Skeletal muscle cell (primary cell): ENCODE data around the gene ZNF737.
"Not testable (repeated sequence)": the region's sequence is repeated elsewhere in the genome, so short reads cannot be mapped to it uniquely, and the experiment has no call there.

Experiments
- DNase-seq: peaks from one replicate; pipeline ENCODE4 v3.0.0-alpha.2; 2010; ENCODE audit warnings: low read depth
- H3K4me3 ChIP-seq: 2 replicates; pipeline ENCODE4 v1.5.1; 2011; ENCODE audit warnings: low read depth, mild to moderate bottlenecking, control low read depth, low read length, moderate library complexity

ZNF737 gene

DNA sequence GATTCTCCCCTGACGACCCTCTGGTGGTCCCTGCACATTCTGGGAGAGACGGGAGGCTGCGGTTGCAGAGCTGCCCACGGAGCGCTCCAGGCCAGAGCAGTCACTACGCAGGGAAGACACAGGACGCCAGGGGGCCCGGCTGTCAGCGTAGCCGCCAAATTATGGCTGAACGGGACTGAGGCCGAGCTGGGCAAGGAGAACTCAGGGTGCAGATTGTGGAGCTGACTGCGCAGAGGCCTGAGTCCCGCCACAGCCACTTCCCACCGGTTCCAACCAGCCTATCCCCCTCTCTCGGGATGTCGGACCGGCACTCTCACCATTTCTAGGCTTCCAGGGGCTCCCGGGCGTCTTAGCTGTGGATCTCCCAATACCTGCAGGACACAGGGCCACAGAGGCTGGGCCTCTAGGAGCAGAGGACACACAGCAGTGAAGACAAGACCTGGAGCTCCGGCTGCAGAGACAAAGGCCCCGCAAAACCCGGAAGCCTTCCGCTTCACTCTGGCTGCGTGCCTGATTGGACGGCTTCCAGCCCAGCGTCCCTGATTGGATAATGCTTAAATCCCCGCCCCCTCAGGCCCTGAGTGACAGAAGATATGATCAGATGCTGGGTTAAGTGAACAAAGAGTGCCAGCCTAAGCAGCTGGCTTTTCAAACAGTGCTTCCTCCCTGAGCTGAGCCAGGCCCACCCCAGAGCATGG, at the start of gene ZNF737:
Gene ZNF737, minus strand, starts transcription at position 461 of the 698 bp plus-strand sequence. Its CDS starts 141 bp downstream, at position 320.
- peak within 1 kb of the TSS; percentile 72 for H3K4me3 ChIP-seq
- DNase-seq: peak; percentile 84

DNA sequence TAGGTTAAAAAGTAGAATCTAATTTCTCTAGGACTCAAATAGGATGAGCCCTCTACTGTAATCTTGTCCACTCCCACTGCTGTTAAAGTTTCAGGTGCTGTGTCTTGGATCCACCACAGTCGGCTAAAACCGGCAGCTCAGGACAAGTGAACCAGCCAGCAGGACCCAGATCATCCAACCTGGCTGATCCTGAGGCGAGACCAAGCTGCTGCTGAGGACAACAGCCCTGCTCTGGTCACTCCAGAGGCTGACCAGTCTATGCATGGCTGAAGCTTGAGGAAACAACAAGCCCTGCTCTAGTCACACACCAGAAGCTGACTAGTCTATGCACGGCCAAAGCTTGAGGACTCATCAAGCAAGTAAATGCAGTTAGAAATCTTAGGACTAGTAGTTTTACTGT, 49.4 kb upstream of the ZNF737 start:
- not testable (repeated sequence) for H3K4me3 ChIP-seq, DNase-seq

DNA sequence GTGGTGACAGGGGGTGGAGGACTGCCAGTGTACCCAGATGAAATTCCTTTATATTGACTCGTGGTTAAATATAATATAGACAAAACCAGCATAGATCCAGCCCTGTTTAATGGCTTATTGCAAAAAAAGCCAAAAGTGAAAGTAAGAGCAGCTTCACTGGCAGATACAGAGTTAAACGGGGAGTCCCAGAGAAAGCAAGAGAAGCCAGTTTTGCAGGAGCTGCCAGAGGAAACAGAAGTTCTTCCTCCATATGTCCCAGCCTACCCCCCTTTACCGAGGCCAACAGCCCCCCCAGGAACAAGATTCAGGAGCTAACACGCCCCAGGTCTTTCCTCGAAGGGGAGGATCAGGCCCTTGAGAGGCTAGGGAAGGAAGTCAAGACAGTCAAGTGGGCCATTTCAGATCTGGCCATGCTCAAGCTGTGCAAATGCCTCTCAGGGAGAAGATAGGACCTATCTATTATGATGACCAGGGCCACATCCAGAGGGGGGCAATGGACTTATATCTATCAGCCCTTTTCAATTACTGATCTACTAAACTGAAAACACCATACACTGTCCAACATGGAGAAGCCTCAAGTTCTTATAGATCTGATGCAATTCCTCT, 47.2 kb upstream of the ZNF737 start:
- no peak for DNase-seq
- H3K4me3 ChIP-seq: no peak overlapping the region

DNA sequence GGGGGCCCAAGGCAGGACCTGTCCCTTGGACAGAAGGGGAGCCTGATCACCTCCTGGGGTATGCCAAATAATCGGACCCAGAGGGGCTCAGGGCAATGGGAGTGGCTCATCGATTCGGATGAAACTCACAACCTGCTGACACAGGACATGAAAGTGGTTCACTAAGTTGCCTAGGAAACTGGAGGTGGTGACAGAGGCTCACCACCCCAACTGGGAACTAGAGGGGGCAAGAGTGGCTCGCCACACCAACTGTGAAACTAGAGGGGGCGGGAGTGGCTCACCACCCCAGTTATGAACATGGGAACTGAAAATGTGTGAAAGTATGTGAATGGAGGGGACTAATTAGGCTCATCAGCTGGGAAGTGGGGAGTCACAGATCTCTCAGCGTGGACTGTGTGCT, 46.3 kb upstream of the ZNF737 start:
- DNase-seq: no peak
- no peak overlapping the region for H3K4me3 ChIP-seq

DNA sequence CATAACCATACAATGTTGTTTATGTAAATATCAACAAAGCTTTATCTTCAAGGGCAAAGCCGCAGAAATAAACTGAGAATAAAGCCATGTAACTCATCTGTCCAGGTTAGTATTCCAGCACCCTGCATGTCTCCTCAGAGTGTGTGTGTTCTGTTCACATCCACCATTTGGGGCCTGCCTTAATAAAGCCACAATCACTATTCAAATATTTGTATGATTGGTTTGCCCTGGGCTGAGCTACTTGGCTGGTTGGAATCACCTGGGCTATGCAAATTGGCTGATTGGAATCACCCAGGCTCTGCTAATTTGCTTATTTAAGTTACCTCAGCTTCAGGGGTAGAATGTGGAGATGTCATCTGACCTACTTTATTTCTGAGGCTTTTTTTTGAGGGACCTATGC, 42.4 kb upstream of the ZNF737 start:
- no peak overlapping the region for H3K4me3 ChIP-seq
- no peak for DNase-seq

DNA sequence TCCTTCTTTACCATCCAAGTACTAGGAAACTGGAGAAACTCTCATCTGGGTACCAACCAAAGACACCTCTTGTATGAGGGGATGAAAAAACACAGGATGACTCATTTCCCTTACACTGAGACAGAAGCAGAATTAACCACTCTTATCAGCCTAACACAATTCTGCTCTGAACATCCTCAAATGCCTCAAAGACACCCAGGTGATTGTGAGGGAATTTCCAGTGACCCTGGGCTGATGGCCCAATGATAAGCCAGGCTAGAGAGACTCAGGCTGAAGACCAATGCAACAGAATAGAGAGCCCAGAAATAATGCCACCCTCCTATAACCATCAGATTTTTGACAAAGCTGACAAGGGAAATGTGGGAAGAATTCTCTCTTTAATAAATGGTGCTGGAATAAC, 7.0 kb downstream of the ZNF737 start:
- no peak for DNase-seq
- H3K4me3 ChIP-seq: no peak overlapping the region

DNA sequence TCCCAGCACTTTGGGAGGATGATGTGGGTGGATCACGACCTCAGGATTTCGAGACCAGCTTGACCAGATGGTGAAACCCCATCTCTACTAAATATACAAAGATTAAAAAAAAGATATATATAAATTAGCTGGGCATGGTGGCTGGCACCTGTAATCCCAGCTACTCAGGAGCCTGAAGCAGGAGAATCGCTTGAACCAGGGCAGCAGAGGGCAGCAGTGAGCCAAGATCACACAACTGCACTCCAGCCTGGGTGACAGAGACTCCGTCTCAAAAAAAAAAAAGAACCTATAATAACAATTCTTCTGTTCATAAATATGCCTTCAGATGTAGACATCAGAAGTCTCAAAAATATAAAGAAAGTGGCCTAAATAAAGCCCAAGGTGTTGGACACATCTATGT, 7.6 kb downstream of the ZNF737 start:
- no peak for DNase-seq
- H3K4me3 ChIP-seq: no peak overlapping the region

DNA sequence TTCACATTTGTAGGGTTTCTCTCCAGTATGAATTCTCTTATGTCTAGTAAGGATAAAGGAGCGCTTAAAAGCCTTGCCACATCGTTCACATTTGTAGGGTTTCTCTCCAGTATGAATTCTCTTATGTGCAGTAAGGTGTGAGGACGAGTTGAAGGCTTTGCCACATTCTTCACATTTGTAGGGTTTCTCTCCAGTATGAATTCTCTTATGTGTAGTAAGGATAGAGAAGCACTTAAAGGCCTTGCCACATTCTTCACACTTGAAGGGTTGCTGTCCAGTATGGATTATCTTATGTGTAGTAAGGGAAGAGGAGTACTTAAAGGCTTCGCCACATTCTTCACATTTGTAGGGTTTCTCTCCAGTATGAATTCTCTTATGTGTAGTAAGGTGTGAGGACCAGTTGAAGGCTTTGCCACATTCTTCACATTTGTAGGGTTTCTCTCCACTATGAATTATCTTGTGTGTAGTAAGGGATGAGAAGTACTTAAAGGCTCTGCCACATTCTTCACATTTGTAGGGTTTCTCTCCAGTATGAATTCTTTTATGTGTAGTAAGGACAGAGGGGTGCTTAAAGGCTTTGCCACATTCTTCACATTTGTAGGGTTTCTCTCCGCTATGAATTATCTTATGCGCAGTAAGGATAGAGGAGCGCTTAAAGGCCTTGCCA, 20.8 kb downstream of the ZNF737 start:
- not testable (repeated sequence) for DNase-seq, H3K4me3 ChIP-seq

DNA sequence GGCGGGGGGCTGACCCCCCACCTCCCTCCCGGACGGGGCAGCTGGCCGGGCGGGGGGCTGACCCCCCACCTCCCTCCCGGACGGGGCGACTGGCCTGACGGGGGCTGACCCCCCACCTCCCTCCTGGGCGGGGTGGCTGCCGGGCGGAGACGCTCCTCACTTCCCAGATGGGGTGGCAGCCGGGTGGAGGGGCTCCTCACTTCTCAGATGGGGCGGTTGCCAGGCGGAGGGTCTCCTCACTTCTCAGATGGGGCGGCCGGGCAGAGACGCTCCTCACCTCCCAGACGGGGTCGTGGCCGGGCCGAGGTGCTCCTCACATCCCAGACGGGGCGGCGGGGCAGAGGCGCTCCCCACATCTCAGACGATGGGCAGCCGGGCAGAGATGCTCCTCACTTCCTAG, 35.3 kb downstream of the ZNF737 start:
- not testable (repeated sequence) for H3K4me3 ChIP-seq, DNase-seq

DNA sequence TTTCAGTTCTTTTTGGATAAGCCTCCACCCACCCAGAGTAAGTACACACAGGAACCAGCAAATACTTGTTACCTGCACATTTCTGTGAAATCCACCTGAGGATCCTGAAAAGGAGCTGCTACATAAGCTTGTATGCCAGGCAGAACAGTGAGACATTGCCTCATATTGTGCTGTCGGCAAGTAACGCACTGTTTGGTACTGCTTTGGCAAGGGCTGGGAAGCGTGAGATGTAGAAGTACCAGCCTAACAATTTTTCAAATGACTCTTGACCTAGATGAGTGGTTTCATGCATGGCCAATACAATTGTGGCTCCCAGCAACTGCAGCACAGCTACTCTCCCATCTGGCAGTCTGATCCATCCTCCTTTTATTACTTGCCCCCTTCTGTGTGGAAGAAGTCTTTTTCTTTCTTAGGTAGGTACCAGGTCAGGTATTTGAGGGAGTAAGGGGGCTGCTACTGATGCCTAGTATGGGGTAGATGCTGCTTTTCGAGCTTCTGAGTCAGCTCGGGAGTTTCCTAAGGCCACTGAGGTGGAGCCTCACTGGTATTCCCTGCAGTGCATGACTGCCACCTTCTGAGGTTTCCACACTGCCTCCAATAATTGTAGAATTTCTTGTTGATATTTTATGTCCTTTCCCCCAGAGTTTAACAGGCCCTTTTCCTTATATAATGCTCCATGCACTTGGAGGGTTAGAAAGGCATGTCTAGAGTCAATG, 52.2 kb downstream of the ZNF737 start:
- DNase-seq: no peak

DNA sequence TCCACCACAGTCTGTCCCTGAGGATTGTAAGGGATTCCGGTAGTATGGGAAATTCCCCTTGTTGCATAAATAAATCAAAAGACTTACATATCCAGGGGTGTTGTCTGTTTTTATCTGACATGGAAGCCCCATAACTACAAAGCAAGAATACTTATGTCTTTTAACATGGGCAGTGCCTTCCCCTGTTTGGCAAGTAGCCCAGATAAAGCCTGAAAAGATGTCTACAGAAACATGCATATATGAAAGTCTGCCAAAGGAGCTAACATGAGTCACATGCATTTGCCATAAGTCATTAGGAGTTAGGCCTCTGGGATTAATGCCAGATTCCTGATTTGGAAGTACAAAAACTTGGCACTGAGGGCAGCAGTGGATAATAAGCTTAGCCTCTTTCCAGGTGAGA, 62.1 kb downstream of the ZNF737 start:
- DNase-seq: peak; percentile 26
- H3K4me3 ChIP-seq: no peak overlapping the region

More for the DNA sequence above, 52.2 kb downstream of the ZNF737 start:
- no peak overlapping the region for H3K4me3 ChIP-seq
